CD4-positive, alpha-beta T cell (primary cell): ENCODE data around the gene FBXO28. TPM values are rescaled to one million over a fixed set of nuclear protein-coding genes. Genes with fewer than 3 reads are reported as not detected.
A peak's percentile ranks its signal among the peaks of the same experiment; 100 is the strongest.

Experiments
- ATAC-seq: fragments of 200-7000 bp; cut with Tn5 transposase; one replicate; pipeline ENCODE4 v1.10.0; 2022; ENCODE audit warnings: mild to moderate bottlenecking; ENCODE audit not compliant: poor library complexity
- CTCF ChIA-PET: fragments of 350-600 bp; sonication (Branson Sonifier 250); formaldehyde crosslinking; loops from one replicate; lab custom pipeline; 2021; ENCODE audit warnings: antibody characterized with exemption, inconsistent platforms; lab: Charles Lee
- POLR2A ChIA-PET: fragments of 350-600 bp; sonication (Branson Sonifier 250); formaldehyde crosslinking; loops from one replicate; lab custom pipeline; 2021; ENCODE audit warnings: antibody characterized with exemption, inconsistent platforms; lab: Charles Lee
- DNase-seq, 14 experiments: peaks; one replicate each; pipeline ENCODE4 v3.0.0-alpha.2; 2013 to 2020; ENCODE audit warnings: mixed read lengths in 2 of 14
- H3K27ac ChIP-seq, 2 donors: one replicate each; pipeline versions ENCODE4 v1.5.1 to v1.7.0; 2013; ENCODE audit warnings: low read length in 2 of 2, low read depth in 1 of 2, mild to moderate bottlenecking in 1 of 2
- H3K27me3 ChIP-seq, 2 experiments: 1 replicate in 1 of 2; 2 replicates in 1 of 2; pipeline versions ENCODE4 v1.6.1 to v1.7.0; 2013; ENCODE audit warnings: low read length in 2 of 2, control low read depth in 1 of 2, mild to moderate bottlenecking in 1 of 2, moderate library complexity in 1 of 2; ENCODE audit not compliant: insufficient read depth in 2 of 2, control insufficient read depth in 1 of 2
- H3K36me3 ChIP-seq: one replicate; pipeline ENCODE4 v1.6.1; 2013; ENCODE audit warnings: low read length, control low read depth; ENCODE audit not compliant: insufficient read depth
- H3K4me1 ChIP-seq: one replicate; pipeline ENCODE4 v1.6.1; 2013; ENCODE audit warnings: low read length, control low read depth; ENCODE audit not compliant: insufficient read depth
- H3K4me3 ChIP-seq: one replicate; pipeline ENCODE4 v1.5.1; 2013; ENCODE audit warnings: mild to moderate bottlenecking, low read length, moderate library complexity
- H3K9me3 ChIP-seq, 2 experiments: 1 replicate in 1 of 2; 2 replicates in 1 of 2; pipeline versions ENCODE4 v1.6.1 to v1.7.0; 2013; ENCODE audit warnings: low read length in 2 of 2, mild to moderate bottlenecking in 2 of 2, control low read depth in 1 of 2, moderate library complexity in 1 of 2; ENCODE audit not compliant: control insufficient read depth in 1 of 2, insufficient read depth in 1 of 2
- H3K27ac Mint-ChIP-seq: one replicate; pipeline ENCODE4 v1.8.0; 2020; ENCODE audit warnings: mixed read lengths
- H3K27me3 Mint-ChIP-seq: one replicate; pipeline ENCODE4 v1.8.0; 2021; ENCODE audit warnings: mixed read lengths
- H3K36me3 Mint-ChIP-seq: one replicate; pipeline ENCODE4 v1.8.0; 2021; ENCODE audit warnings: low read depth, mixed read lengths
- H3K4me1 Mint-ChIP-seq: one replicate; pipeline ENCODE4 v1.8.0; 2021; ENCODE audit warnings: low read depth, mixed read lengths
- H3K4me3 Mint-ChIP-seq: one replicate; pipeline ENCODE4 v1.8.0; 2020; ENCODE audit warnings: mild to moderate bottlenecking, mixed read lengths
- H3K9me3 Mint-ChIP-seq: one replicate; pipeline ENCODE4 v1.8.0; 2020; ENCODE audit warnings: mixed read lengths
- intact Hi-C, 2 experiments: fragments of 100-400 bp; cut with DNase I in 1 of 2; cut with micrococcal nuclease in 1 of 2; formaldehyde crosslinking; loops; one replicate each; pipeline versions ENCODE4 v1.15.1 to v1.9.0; 2023 to 2025; cut with DNase I, micrococcal nuclease
- total RNA-seq, 174 experiments: library from RNA in 2 of 174; stranded (reverse) in 2 of 174; gene quantifications; one replicate each; pipeline ENCODE4 v1.2.3 and lab custom pipeline; 2021 to 2026
- TF ChIP-seq, protein P1 (sequence below): fragments of 200-600 bp; IDR thresholded peaks from one replicate; pipeline ENCODE4 v1.8.0; 2022; ENCODE audit warnings: antibody characterized with exemption, mild to moderate bottlenecking

FBXO28 gene
- total RNA-seq, 2 experiments from 2014 or later, result 32.5 to 37.1 TPM

DNA sequence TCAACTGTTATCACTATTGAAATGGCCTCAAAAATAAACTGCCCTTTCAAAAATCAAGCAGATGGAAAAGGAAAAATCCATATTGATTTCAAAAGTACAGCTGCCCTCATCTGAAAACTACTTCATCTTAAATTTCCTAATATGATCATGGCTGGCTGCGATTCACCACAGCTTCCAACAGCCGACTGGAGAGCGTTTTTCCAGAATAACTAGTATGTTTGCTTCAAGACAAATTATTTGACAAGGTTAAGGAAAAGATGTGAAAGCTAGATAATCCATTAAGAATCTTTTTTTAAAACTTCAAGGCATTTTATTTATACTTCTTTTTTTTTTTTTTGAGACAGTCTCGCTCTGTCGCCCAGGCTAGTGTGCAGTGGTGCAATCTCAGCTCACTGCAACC, 65.0 kb downstream of the FBXO28 start:
- H3K9me3 ChIP-seq, result no peaks in the 10 kb centered on the region
- ChIA-PET POLR2A (interaction anchor here (1.2 to 2.0 kb wide), 2 partner anchors 10 to 17 kb away, joined by 3 to 4 read pairs; no protein-coding TSS in a partner anchor), CTCF (no interaction called here)
- no peak for DNase-seq
- H3K36me3 Mint-ChIP-seq, result peaks cover 9% of the 10 kb centered on the region
- TF ChIP-seq, protein P1, sequence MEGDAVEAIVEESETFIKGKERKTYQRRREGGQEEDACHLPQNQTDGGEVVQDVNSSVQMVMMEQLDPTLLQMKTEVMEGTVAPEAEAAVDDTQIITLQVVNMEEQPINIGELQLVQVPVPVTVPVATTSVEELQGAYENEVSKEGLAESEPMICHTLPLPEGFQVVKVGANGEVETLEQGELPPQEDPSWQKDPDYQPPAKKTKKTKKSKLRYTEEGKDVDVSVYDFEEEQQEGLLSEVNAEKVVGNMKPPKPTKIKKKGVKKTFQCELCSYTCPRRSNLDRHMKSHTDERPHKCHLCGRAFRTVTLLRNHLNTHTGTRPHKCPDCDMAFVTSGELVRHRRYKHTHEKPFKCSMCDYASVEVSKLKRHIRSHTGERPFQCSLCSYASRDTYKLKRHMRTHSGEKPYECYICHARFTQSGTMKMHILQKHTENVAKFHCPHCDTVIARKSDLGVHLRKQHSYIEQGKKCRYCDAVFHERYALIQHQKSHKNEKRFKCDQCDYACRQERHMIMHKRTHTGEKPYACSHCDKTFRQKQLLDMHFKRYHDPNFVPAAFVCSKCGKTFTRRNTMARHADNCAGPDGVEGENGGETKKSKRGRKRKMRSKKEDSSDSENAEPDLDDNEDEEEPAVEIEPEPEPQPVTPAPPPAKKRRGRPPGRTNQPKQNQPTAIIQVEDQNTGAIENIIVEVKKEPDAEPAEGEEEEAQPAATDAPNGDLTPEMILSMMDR, result no peak
- H3K27me3 ChIP-seq, result no peaks in the 10 kb centered on the region
- no peak overlapping the region for H3K27ac Mint-ChIP-seq
- H3K27me3 Mint-ChIP-seq, result no peaks in the 10 kb centered on the region
- no peaks in the 10 kb centered on the region for H3K9me3 Mint-ChIP-seq
- intact Hi-C loops, result no loop called here
- no peak overlapping the region for H3K27ac ChIP-seq
- no peaks in the 10 kb centered on the region for H3K36me3 ChIP-seq
- no peak overlapping the region for H3K4me3 Mint-ChIP-seq
- H3K4me1 Mint-ChIP-seq, result peaks cover 23% of the 10 kb centered on the region
- no peak for ATAC-seq
- H3K4me1 ChIP-seq, result peaks cover 18% of the 10 kb centered on the region
- H3K4me3 ChIP-seq, result no peak overlapping the region

DNA sequence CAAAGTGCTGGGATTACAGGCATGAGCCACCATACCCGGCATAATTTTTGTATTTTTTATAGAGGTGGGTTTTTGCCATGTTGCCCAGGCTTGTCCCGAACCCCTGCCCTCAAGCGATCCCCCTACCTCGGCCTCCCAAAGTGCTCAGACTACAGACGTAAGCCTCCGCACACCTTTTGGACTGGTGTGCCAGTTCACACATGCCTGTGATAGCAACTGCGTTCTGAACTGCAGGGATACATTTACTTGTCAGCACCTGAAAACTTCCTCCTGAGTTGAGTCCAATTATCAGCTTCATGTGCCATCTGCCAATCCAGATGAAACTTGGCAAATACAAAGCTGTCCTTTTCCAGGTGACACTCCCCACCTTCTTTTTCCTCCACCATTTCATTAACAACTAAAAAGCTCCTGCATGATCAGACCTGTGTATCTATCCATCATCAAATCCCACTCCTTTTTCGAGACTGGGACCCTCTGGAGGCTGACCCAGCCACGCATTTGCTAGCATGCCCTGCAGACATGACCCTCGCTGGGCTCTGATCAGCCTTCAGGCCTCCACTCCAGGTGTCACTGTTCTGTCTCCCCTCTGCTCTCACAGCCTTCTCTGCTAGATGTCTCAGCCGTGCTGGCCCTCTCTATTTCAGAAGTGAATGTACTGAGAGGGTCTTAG, 67.0 kb downstream of the FBXO28 start:
- Mint-ChIP-seq H3K27me3 (no peaks in the 10 kb centered on the region), H3K4me3 (no peak overlapping the region)

DNA sequence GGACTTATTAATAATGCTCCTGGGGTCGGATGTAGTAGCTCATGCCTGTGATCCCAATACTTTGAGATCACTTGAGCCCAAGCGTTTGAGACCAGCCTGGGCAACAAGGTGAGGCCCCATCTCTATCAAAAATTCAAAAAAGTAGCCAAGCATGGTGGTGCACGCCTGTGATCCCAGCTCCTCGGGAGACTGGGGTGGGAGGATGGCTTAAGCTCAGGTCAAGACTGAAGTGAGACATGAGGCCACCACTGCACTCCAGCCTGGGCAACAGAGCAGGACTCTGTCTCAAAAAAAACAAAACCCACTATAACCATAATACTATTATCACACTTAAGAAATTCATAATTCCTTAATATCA, 67.5 kb downstream of the FBXO28 start:
- Mint-ChIP-seq H3K27ac (peak overlapping the region; percentile 94), H3K4me1 (peaks cover 43% of the 10 kb centered on the region), H3K9me3 (no peaks in the 10 kb centered on the region), H3K4me3 (peak overlapping the region; percentile 96), H3K27me3 (no peaks in the 10 kb centered on the region), H3K36me3 (peaks cover 31% of the 10 kb centered on the region)
- CTCF ChIA-PET, result no interaction called here
- no peaks in the 10 kb centered on the region for H3K9me3 ChIP-seq
- H3K27me3 ChIP-seq, result no peaks in the 10 kb centered on the region
- no peak for DNase-seq
- intact Hi-C loops, result loop anchor here in 1 of 2 experiments (5.0 to 10.0 kb wide), 2 partner anchors 251 to 347 kb away; partner anchors contain the start of gene WDR26
- peaks cover 10% of the 10 kb centered on the region for H3K36me3 ChIP-seq
- no peak overlapping the region for H3K27ac ChIP-seq
- H3K4me1 ChIP-seq, result peaks cover 43% of the 10 kb centered on the region
- TF ChIP-seq, protein P1, result no peak
- no peak for ATAC-seq
- POLR2A ChIA-PET, result interaction anchor here (1.2 to 5.3 kb wide), 8 partner anchors 10 to 175 kb away, joined by 3 to 80 read pairs (median 6); partner anchors contain the start of gene CNIH4
- H3K4me3 ChIP-seq, result no peak overlapping the region

More for the DNA sequence above, 67.0 kb downstream of the FBXO28 start:
- Histone ChIP-seq H3K4me1 (peaks cover 38% of the 10 kb centered on the region), H3K9me3 (no peaks in the 10 kb centered on the region), H3K4me3 (no peak overlapping the region), H3K27ac (no peak overlapping the region), H3K27me3 (no peaks in the 10 kb centered on the region), H3K36me3 (peaks cover 6% of the 10 kb centered on the region)
- no peak for ATAC-seq
- H3K9me3 Mint-ChIP-seq, result no peaks in the 10 kb centered on the region
- ChIA-PET POLR2A (interaction anchor here (1.2 to 5.3 kb wide), 4 partner anchors 12 to 65 kb away, joined by 4 to 80 read pairs (median 10); no protein-coding TSS in a partner anchor), CTCF (no interaction called here)
- peaks cover 38% of the 10 kb centered on the region for H3K4me1 Mint-ChIP-seq
- DNase-seq, result no peak
- H3K27ac Mint-ChIP-seq, result peak overlapping the region; percentile 94
- H3K36me3 Mint-ChIP-seq, result peaks cover 26% of the 10 kb centered on the region
- intact Hi-C loops, result loop anchor here in 1 of 2 experiments (5.0 to 10.0 kb wide), 2 partner anchors 251 to 346 kb away; partner anchors contain the start of gene WDR26
- TF ChIP-seq, protein P1, result no peak
